Thymus (tissue), 11 donors: ENCODE results near the gene GRK5. TPM values are rescaled to one million over a fixed set of nuclear protein-coding genes. Genes with fewer than 3 reads are reported as not detected.

Source experiments
- DNase-seq, 9 donors: peaks; one replicate each; pipeline ENCODE4 v3.0.0-alpha.2; 2013; ENCODE audit warnings: low spot score in 9 of 9, low read depth in 6 of 9, missing footprints in 1 of 9
- H3K27ac ChIP-seq, 2 donors: one replicate each; pipeline ENCODE4 v1.5.1; 2013; ENCODE audit warnings: control low read depth in 1 of 2, low read depth in 1 of 2, low read length in 1 of 2, mild to moderate bottlenecking in 1 of 2, moderate library complexity in 1 of 2
- H3K27me3 ChIP-seq, 2 donors: one replicate each; pipeline ENCODE4 v1.5.1; 2013; ENCODE audit warnings: low read length in 1 of 2; ENCODE audit not compliant: control insufficient read depth in 2 of 2, insufficient read depth in 1 of 2
- H3K36me3 ChIP-seq, 2 donors: one replicate each; pipeline ENCODE4 v1.5.1; 2013; ENCODE audit warnings: low read length in 1 of 2, mild to moderate bottlenecking in 1 of 2, moderate library complexity in 1 of 2; ENCODE audit not compliant: control insufficient read depth in 2 of 2, insufficient read depth in 2 of 2
- H3K4me1 ChIP-seq, 2 donors: one replicate each; pipeline ENCODE4 v1.5.1; 2013; ENCODE audit warnings: low read length in 2 of 2; ENCODE audit not compliant: control insufficient read depth in 2 of 2, insufficient read depth in 2 of 2
- H3K4me3 ChIP-seq, 2 donors: one replicate each; pipeline ENCODE4 v1.5.1; 2013; ENCODE audit warnings: low read length in 2 of 2, control low read depth in 1 of 2, mild to moderate bottlenecking in 1 of 2
- H3K9me3 ChIP-seq, 2 donors: one replicate each; pipeline ENCODE4 v1.5.1; 2013; ENCODE audit warnings: low read length in 1 of 2, mild to moderate bottlenecking in 1 of 2; ENCODE audit not compliant: control insufficient read depth in 2 of 2, insufficient read depth in 1 of 2
- WGBS: extraction: QIAGEN DNeasy Blood & Tissue Kit; methylation state at CpG from one replicate; pipeline ENCODE4 v1.1.7; 2013; 5-methylcytosine and 5-hydroxymethylcytosine counted together
- polyA plus RNA-seq: library from polyadenylated mRNA; stranded (reverse); fragments of 200-250 nt; gene quantifications from one replicate; pipeline ENCODE4 v1.2.3, GENCODE V29; 2013
- total RNA-seq: library from RNA; stranded (reverse); fragments of 120-200 nt; gene quantifications from one replicate; pipeline ENCODE4 v1.2.4, GENCODE V29; 2013
- donor health status: healthy.

The GRK5 gene
- total and polyA plus RNA-seq, 2 donors = 14.4 to 18.5 TPM

DNA sequence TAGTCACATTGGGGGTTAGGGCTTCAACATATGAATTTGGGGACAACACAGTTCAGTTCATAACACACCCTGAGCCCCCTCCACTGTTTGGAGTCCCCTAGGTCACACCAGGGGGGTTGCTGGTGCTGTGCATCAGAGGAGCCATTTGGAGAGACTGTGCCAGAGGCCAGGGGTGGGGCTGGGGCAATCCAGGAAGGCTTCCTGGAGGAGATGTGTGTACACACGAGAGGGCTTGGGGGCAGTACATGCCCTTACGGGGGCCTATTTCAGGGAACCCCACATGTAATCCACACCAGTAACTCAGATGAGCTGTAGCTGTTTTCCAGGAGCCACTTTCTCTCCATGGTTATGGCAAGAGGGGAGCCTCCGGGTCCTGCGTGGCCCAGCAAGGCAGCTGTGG is 151.7 kb downstream of the GRK5 start:
- no peaks in the 10 kb centered on the region for H3K27me3 ChIP-seq
- H3K36me3 ChIP-seq = no peaks in the 10 kb centered on the region
- no peak overlapping the region for H3K27ac ChIP-seq
- peaks cover 0 to 3% of the 10 kb centered on the region in 2 donors for H3K4me1 ChIP-seq
- peaks cover 0 to 7% of the 10 kb centered on the region in 2 donors for H3K9me3 ChIP-seq
- DNase-seq = no peak
- H3K4me3 ChIP-seq = no peak overlapping the region
- WGBS = 98% methylated on average over 4 of the region's 4 CpGs

DNA sequence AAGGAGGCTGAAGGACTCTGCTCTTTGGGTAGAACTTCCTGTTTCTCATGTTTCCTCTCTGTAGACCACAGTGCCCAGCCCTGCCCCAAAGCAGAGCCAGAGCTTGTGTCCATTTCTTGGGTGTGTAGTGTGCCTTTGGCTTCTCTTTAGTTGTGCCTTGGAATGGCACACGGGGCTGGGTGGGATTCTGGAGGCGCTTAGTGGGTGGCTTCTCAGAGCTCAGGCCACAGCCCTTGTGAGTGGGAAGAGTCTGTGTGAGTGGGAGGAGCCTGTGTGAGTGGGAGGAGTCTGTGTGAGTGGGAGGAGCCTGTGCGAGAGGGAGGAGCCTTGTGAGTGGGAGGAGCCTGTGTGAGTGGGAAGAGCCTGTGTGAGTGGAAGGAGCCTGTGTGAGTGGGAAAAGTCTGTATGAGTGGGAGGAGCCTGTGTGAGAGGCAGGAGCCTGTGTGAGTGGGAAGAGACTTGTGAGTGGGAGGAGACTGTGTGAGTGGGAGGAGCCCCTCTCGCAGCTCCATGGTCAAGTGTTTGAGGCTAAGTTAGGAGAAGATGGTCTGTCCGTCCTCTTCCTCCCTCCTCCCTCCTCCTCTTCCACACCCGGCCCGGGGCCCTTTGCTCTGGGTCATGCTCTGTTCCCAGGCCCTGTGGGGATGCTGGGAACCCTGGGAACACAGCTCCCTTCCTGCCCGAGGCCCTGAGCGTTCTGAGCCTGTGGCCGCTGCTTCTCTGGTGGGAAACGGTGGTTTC is 153.0 kb downstream of the GRK5 start:
- Histone ChIP-seq H3K4me1 (peaks cover 0 to 14% of the 10 kb centered on the region in 2 donors), H3K27ac (no peak overlapping the region), H3K27me3 (no peaks in the 10 kb centered on the region), H3K9me3 (peaks cover 0 to 7% of the 10 kb centered on the region in 2 donors), H3K4me3 (no peak overlapping the region), H3K36me3 (no peaks in the 10 kb centered on the region)
- DNase-seq = no peak
- 92% methylated on average over 11 of the region's 11 CpGs for WGBS

GRCh38 chr10:119361037-119361436 is 153.7 kb downstream of the GRK5 start:
- H3K27me3 ChIP-seq = no peaks in the 10 kb centered on the region
- whole genome bisulfite sequencing = 99% methylated on average over 10 of the region's 10 CpGs
- DNase-seq = no peak
- peaks cover 0 to 7% of the 10 kb centered on the region in 2 donors for H3K9me3 ChIP-seq
- peaks cover 0 to 5% of the 10 kb centered on the region in 2 donors for H3K36me3 ChIP-seq
- no peak overlapping the region for H3K4me3 ChIP-seq
- H3K4me1 ChIP-seq = peaks cover 0 to 21% of the 10 kb centered on the region in 2 donors
- H3K27ac ChIP-seq = no peak overlapping the region

DNA sequence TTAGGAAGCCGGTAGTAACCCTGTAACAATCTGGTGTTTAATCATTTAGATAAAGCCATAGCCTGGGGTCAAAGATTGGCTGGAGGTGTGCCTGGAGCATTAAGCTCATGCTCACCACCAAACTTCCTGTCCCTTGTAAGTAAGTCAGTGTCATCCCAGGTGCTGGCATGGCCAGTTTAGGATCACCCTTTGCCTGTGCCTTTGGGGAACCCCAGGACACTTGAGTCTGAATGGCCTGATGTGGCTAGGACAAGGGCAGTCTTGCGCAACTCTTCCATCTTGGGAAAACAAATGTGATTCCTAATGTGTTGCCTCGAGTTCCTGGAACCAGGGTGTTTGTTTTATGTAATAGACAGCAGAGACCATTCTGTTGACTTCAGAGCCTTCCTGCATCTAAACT is 154.8 kb downstream of the GRK5 start:
- no peaks in the 10 kb centered on the region for H3K27me3 ChIP-seq
- no peak overlapping the region for H3K4me3 ChIP-seq
- no peak overlapping the region for H3K27ac ChIP-seq
- DNase-seq = no peak
- peaks cover 0 to 23% of the 10 kb centered on the region in 2 donors for H3K4me1 ChIP-seq
- H3K36me3 ChIP-seq = peaks cover 0 to 5% of the 10 kb centered on the region in 2 donors
- peaks cover 0 to 7% of the 10 kb centered on the region in 2 donors for H3K9me3 ChIP-seq
- 93% methylated on average over 3 of the region's 3 CpGs for WGBS

- Histone ChIP-seq H3K27me3 (no peaks in the 10 kb centered on the region), H3K36me3 (peaks cover 0 to 5% of the 10 kb centered on the region in 2 donors), H3K4me1 (peaks cover 2 to 49% of the 10 kb centered on the region in 2 donors), H3K9me3 (peaks cover 0 to 7% of the 10 kb centered on the region in 2 donors), H3K4me3 (no peak overlapping the region), H3K27ac (no peak overlapping the region)
- no peak for DNase-seq
- 86% methylated on average over 11 of the region's 11 CpGs for WGBS
These were observed 157.6 kb downstream of the GRK5 start for GRCh38 chr10:119364645-119365600.

DNA sequence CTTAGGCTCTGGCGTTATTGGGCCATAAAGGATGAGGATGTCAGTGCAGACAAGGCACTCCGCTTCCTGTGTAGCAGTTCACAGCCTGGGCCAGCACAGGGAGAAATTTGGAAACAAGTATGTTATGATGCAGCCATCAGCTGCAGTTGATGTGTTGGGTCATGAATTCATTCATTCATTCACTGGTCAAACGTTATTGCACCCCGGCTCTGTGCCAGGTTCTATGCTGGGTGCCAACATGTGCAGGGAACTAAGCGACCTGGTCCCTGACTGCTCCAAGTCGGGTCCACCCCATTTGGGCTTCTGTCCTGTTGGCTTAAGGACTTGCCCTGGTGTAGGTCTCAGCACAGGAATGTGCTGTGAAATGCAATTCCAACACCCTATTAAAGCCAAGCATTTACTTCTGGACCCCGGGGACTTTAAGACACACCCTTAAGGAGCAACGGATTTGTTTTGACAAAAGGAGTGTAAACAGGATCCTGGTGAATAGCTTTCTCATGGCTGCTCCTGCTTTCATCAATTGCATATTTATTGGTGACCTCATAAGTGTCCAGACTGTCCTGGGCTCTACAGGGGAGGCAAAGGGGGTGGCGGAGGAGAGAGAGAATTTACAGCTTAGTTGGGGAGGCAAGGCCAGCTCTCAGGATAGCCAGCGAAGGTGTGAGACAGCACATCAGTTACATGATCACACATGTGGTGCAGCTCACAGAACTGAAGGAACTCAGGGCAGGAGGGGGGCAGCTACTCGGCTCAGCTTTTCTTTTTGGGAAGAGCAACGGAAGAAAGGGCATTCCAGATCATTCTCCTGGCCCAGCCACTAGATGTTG is 158.6 kb downstream of the GRK5 start:
- no peaks in the 10 kb centered on the region for H3K27me3 ChIP-seq
- no peak for DNase-seq
- H3K9me3 ChIP-seq = no peaks in the 10 kb centered on the region
- H3K36me3 ChIP-seq = peaks cover 0 to 5% of the 10 kb centered on the region in 2 donors
- H3K27ac ChIP-seq = peak overlapping the region in 1 of 2 donors; percentile 26
- 95% methylated on average over 12 of the region's 12 CpGs for WGBS
- no peak overlapping the region for H3K4me3 ChIP-seq
- H3K4me1 ChIP-seq = peaks cover 8 to 60% of the 10 kb centered on the region in 2 donors

- 92% methylated on average over 21 of the region's 21 CpGs for WGBS
- H3K4me3 ChIP-seq = no peak overlapping the region
- H3K27me3 ChIP-seq = no peaks in the 10 kb centered on the region
- H3K9me3 ChIP-seq = no peaks in the 10 kb centered on the region
- DNase-seq = peak in 1 of 9 donors; percentile 21
- peaks cover 8 to 61% of the 10 kb centered on the region in 2 donors for H3K4me1 ChIP-seq
- no peak overlapping the region for H3K27ac ChIP-seq
- peaks cover 0 to 5% of the 10 kb centered on the region in 2 donors for H3K36me3 ChIP-seq
These were observed 160.6 kb downstream of the GRK5 start for GRCh38 chr10:119367841-119368549.

DNA sequence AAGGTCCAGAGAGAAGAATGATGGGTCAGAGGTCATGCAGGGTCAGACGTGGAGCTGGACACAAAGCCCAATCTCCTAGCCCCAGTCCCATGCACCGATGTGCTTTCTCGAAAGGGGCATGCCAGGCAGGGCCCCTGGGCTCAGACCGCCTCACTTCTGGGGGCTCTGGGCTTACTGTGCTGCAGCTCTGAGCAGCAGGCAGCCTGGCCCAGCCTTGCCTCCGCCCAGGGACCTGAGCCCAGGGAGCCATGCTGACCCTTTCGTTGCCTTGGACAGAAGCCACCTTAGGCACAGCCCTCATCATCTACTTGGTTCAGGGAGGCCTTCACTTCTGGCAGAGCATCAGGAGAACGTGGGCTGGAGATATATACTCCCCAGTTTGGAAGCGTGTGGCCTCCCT is 161.2 kb downstream of the GRK5 start:
- Histone ChIP-seq H3K27me3 (no peaks in the 10 kb centered on the region), H3K27ac (peak overlapping the region; percentile 33 to 76), H3K36me3 (peaks cover 0 to 5% of the 10 kb centered on the region in 2 donors), H3K4me3 (no peak overlapping the region), H3K4me1 (peaks cover 8 to 61% of the 10 kb centered on the region in 2 donors), H3K9me3 (no peaks in the 10 kb centered on the region)
- no peak for DNase-seq
- WGBS = 96% methylated on average over 8 of the region's 8 CpGs
